Activated B cell treated with CpG ODN at 0.5 μM for 24 hours (primary cell): ENCODE results near the gene GPR62. TPM values are rescaled to one million over a fixed set of nuclear protein-coding genes. Genes with fewer than 3 reads are reported as not detected.

Experiments used
- ATAC-seq: fragments of 200-7000 bp; cut with Tn5 transposase; one replicate; pipeline ENCODE4 v1.10.0; 2021; ENCODE audit warnings: low read depth, mild to moderate bottlenecking, moderate library complexity
- CTCF ChIA-PET: fragments of 350-600 bp; sonication (Branson Sonifier 250); formaldehyde crosslinking; loops from one replicate; lab custom pipeline; 2021; ENCODE audit warnings: antibody characterized with exemption; lab: Charles Lee
- POLR2A ChIA-PET: fragments of 350-600 bp; sonication (Branson Sonifier 250); formaldehyde crosslinking; loops from one replicate; lab custom pipeline; 2021; ENCODE audit warnings: antibody characterized with exemption; lab: Charles Lee
- DNase-seq: peaks from one replicate; pipeline ENCODE4 v3.0.0; 2022
- H3K27ac Mint-ChIP-seq: one replicate; pipeline ENCODE4 v1.8.0; 2020; ENCODE audit warnings: mixed read lengths
- H3K27me3 Mint-ChIP-seq: one replicate; pipeline ENCODE4 v1.8.0; 2021; ENCODE audit warnings: mixed read lengths
- H3K36me3 Mint-ChIP-seq: one replicate; pipeline ENCODE4 v1.8.0; 2021; ENCODE audit warnings: low read depth, mixed read lengths
- H3K4me1 Mint-ChIP-seq: one replicate; pipeline ENCODE4 v1.8.0; 2021; ENCODE audit warnings: mixed read lengths
- H3K4me3 Mint-ChIP-seq: one replicate; pipeline ENCODE4 v1.8.0; 2020; ENCODE audit warnings: mild to moderate bottlenecking, mixed read lengths
- H3K9me3 Mint-ChIP-seq: one replicate; pipeline ENCODE4 v1.8.0; 2020; ENCODE audit warnings: mixed read lengths
- CTCF ChIP-seq: fragments of 200-600 bp; IDR thresholded peaks from one replicate; pipeline ENCODE4 v1.8.0; 2022; ENCODE audit warnings: antibody characterized with exemption, mild to moderate bottlenecking
- intact Hi-C: fragments of 100-400 bp; cut with micrococcal nuclease; formaldehyde crosslinking; loops from one replicate; pipeline ENCODE4 v1.15.1; 2024
- total RNA-seq: library from RNA; stranded (reverse); gene quantifications from 2 replicates; pipeline ENCODE4 v1.2.3, GENCODE V29; 2022

Gene GPR62
- total RNA-seq, 1 donor from 2014 or later, result not detected

DNA sequence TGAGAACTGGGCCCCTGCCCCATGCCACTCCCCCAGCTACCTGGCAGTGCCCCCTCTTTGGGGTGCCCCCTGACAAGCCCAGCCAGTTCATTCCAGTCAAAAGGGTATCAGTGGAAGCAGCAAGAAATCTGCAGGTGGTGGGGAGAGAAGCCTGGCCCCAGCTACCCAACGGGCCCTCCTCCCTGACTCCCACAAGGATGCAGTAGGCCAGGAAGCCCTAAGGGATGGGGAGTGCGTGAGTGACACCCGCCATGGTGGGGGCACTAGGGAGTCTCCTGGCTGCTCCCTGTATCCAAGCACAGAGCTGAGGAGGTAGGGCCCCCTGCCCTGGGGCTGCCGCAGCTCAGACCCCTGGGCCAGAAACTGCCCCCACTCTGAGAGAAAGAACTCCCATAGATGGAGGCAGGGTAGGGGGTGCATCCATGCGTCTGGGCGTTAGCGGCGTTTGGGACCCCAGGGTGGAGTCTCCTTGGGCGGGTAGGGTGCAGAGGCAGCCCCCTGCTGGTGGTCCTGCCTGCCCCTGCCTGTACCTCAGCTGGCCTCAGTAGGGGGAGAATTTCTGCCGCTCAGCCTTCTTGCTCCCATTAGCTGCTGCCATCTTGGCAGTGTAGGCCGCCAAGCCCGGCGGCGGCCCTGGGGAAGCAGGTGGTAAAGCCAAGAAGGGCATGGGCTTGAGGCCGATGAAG lies 2.5 kb downstream of the GPR62 start:
- CTCF ChIA-PET, result interaction anchor here (1.3 kb wide), 1 partner anchor 13 kb away, joined by 3 read pairs; no protein-coding TSS in a partner anchor
- H3K36me3 Mint-ChIP-seq, result no peaks in the 10 kb centered on the region
- no peak overlapping the region for H3K27ac Mint-ChIP-seq
- POLR2A ChIA-PET, result no interaction called here
- no peaks in the 10 kb centered on the region for H3K9me3 Mint-ChIP-seq
- ATAC-seq, result no peak
- no peak for TF ChIP-seq CTCF
- H3K27me3 Mint-ChIP-seq, result peaks cover 16% of the 10 kb centered on the region
- intact Hi-C loops, result no loop called here
- DNase-seq, result no peak
- H3K4me3 Mint-ChIP-seq, result no peak overlapping the region
- peaks cover 2% of the 10 kb centered on the region for H3K4me1 Mint-ChIP-seq

GRCh38 chr3:51958603-51959521 lies 3.7 kb downstream of the GPR62 start:
- H3K27ac Mint-ChIP-seq, result no peak overlapping the region
- H3K27me3 Mint-ChIP-seq, result peaks cover 6% of the 10 kb centered on the region
- no peaks in the 10 kb centered on the region for H3K36me3 Mint-ChIP-seq
- intact Hi-C loops, result no loop called here
- peaks cover 2% of the 10 kb centered on the region for H3K4me1 Mint-ChIP-seq
- TF ChIP-seq CTCF, result no peak
- no peak for ATAC-seq
- ChIA-PET CTCF (no interaction called here), POLR2A (no interaction called here)
- H3K4me3 Mint-ChIP-seq, result no peak overlapping the region
- DNase-seq, result no peak
- H3K9me3 Mint-ChIP-seq, result no peaks in the 10 kb centered on the region

GRCh38 chr3:51959651-51960050 lies 4.5 kb downstream of the GPR62 start:
- H3K36me3 Mint-ChIP-seq, result no peaks in the 10 kb centered on the region
- H3K9me3 Mint-ChIP-seq, result no peaks in the 10 kb centered on the region
- peaks cover 2% of the 10 kb centered on the region for H3K4me1 Mint-ChIP-seq
- ChIA-PET POLR2A (no interaction called here), CTCF (no interaction called here)
- ATAC-seq, result no peak
- H3K4me3 Mint-ChIP-seq, result no peak overlapping the region
- no peak for DNase-seq
- intact Hi-C loops, result no loop called here
- no peak for TF ChIP-seq CTCF
- no peak overlapping the region for H3K27ac Mint-ChIP-seq
- H3K27me3 Mint-ChIP-seq, result no peaks in the 10 kb centered on the region

GRCh38 chr3:51960386-51960785 lies 5.2 kb downstream of the GPR62 start:
- peaks cover 4% of the 10 kb centered on the region for H3K27me3 Mint-ChIP-seq
- intact Hi-C loops, result no loop called here
- H3K4me3 Mint-ChIP-seq, result no peak overlapping the region
- CTCF ChIA-PET, result no interaction called here
- H3K27ac Mint-ChIP-seq, result no peak overlapping the region
- H3K36me3 Mint-ChIP-seq, result no peaks in the 10 kb centered on the region
- H3K9me3 Mint-ChIP-seq, result no peaks in the 10 kb centered on the region
- ATAC-seq, result no peak
- H3K4me1 Mint-ChIP-seq, result no peaks in the 10 kb centered on the region
- POLR2A ChIA-PET, result no interaction called here
- TF ChIP-seq CTCF, result no peak
- DNase-seq, result no peak

DNA sequence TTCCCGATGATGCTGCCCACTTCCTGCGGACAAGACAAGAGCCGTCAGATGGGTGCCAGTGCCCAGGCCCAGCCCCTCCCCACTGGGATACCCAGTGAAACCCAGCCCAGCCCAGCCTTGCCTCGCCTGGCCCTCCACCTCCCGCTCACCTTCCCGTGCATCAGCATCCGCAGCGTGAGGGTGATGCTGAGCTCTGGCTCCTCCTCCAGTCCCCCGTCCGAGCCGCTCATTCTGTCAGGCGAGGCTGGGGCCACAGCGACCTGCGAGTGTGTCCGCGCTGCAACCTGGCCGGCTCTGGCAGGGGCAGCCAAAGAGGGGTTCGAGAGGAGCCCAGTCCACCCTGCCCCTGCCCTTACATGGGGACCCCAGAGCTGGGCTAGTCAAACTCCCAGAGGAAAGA lies 5.8 kb downstream of the GPR62 start:
- ChIA-PET CTCF (no interaction called here), POLR2A (interaction anchor here (0.6 to 1.3 kb wide), 2 partner anchors 8 to 13 kb away, joined by 3 to 4 read pairs; partner anchors contain the start of gene ABHD14B)
- Mint-ChIP-seq H3K36me3 (no peaks in the 10 kb centered on the region), H3K27ac (no peak overlapping the region), H3K4me3 (no peak overlapping the region), H3K9me3 (no peaks in the 10 kb centered on the region), H3K27me3 (peaks cover 5% of the 10 kb centered on the region), H3K4me1 (no peaks in the 10 kb centered on the region)
- intact Hi-C loops, result no loop called here
- DNase-seq, result no peak
- no peak for TF ChIP-seq CTCF
- no peak for ATAC-seq
